ENCODE results near the gene AZIN2.

Gene AZIN2

GRCh38 chr1:33152685-33153432, 71.9 kb downstream of the AZIN2 start:
- no peak for DNase-seq (ENCODE audit: low read depth, low spot score)

DNA sequence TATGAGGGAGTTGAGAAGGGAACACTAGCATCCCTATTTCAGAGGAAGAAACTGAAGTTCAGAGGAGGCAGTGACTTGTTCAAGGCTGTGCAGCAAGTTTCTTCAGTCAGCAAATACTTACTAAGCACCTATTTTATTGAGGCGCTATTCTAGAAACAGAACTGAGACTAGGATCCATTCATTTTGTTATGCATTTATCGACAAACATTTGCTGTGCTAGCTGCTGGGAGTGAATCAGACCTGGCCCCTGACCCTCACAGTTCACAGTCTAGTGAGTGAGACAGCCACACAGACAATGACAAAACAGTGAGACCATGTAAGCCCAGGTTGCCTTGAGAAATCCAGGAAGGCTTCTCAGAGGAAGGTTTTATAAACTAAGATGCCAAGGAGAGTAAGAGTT, 72.7 kb downstream of the AZIN2 start:
- no peak for DNase-seq (ENCODE audit: low read depth, low spot score)

DNA sequence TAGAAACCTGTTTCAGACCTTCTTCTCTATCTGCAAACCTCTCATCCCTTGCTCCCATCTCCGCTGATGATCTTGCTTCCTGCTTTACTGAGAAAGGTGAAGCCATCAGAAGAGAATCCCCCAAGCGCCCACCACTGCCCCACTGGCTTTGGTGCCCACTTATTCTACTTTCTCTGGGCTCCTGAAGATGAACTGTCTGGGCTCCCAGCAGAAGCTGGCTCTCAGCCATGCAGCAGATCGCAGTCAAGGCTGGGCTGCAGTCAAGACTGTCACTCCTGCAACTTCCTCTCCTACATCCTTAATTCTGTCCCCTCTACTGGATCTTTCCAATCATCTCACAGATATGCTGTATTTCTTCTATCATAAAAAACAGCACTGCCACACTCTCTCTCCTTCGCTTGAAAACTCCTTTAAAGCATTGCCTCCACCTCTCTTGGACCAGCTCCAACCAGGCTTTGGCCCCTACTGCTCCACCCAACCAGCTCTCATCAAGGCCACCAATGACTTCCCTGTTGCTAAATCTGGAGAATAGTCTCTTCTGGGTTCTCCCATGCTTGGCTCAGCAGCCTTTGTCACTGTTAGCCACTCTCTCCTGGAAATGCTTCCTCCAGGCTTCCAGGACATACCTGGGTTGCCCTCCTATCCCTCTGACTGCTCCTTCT, 75.1 kb downstream of the AZIN2 start:
- no peak for DNase-seq (ENCODE audit: low read depth, low spot score)

- no peak for DNase-seq (ENCODE audit: low read depth, low spot score)
Measured at GRCh38 chr1:33157131-33157530, 76.2 kb downstream of the AZIN2 start.

GRCh38 chr1:33158366-33158765, 77.4 kb downstream of the AZIN2 start:
- no peak for DNase-seq (ENCODE audit: low read depth, low spot score)

GRCh38 chr1:33159577-33159976, 78.6 kb downstream of the AZIN2 start:
- no peak for DNase-seq (ENCODE audit: low read depth, low spot score)

DNA sequence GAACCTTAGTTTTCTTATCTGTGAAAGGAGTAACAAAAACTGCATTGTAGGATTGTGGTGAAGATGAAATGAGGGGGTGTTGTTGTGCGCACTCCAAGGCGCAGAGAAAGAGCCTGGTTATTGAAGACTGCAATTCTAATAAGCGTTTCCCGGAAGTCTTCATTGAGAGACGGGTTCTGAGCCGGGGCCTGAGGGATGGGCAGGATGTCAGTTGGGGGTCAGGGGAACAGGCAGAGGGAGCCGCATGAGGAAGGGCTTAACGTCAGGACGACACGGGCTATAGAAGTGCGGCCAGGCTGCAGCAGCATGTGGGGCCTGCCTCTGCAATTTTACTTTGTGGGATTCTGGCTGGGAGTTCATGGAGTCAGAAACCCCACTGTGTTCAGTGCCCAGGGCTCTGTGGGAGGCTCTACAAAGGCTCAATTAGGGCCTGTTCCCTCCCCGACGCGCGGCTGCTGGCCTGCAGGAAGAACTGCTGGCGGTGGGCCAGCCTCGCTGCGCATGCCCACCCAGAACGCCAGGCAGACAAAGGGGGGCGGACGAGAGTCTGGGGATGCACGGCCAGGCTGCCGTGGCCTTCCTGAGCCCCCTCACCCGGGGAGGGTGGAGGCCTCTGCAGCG, 80.2 kb downstream of the AZIN2 start:
- no peak for DNase-seq (ENCODE audit: low read depth, low spot score)

GRCh38 chr1:33162141-33162540, 81.2 kb downstream of the AZIN2 start:
- no peak for DNase-seq (ENCODE audit: low read depth, low spot score)

- DNase-seq (ENCODE audit: low read depth, low spot score): no peak
Measured at GRCh38 chr1:33163621-33164519, 82.9 kb downstream of the AZIN2 start.

DNA sequence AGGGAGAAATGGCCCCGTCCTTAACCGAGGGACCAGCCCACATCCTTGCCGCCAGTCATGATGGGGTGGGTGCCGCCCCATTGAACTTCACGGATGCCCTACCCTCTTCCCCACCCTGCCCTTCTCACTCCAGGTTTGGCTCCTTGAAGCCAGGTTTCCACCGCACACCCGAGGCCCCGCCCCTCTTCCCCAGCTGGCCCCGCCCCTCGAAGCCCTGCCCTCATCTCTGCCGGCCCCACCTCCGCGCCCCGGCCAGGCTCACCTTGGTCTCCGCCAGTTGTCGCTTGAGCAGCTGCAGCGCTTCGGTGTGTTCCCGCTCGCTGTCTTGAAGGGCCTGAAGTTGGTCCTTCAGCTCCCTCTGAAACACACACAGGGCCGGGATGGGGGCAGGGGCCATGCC, 84.3 kb downstream of the AZIN2 start:
- no peak for DNase-seq (ENCODE audit: low read depth, low spot score)

- no peak for DNase-seq (ENCODE audit: low read depth, low spot score)
Measured at GRCh38 chr1:33165809-33166208, 84.9 kb downstream of the AZIN2 start.

DNA sequence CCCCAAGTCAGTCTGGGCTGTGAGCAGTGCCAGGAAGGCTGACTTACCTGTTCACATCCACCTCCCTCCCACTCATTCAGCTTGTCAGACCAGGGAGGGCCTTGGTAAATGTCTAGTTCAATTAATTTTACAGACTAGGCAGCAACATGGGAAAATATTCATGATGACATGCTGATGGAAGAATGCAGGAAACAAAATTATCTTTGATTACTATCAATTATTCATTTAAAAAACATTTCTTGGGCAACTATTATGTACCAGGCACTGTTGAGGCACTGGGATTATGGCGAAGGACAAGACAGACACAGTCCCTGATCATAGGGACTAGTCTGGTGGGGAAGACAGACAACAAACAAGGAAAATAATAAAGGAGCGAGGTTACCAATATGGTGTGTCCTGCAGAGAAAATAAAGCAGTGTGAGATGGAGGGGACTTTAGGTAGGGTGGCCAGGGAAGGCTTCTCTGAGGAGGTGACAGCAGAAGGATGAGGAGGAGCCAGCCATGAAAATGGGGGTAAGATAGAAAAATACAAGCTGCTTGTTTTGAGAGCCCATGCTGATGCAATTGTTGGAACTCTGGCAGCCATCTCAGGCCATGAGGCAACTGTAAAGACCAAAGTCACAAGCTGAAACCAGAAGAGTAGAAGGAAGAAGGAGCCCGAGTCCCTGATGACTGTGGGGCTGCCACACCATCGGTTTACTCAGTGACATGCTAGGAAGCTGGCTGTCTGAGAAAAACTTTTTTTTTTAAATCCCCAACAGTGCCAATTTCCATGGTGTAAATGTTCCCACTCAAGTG, 86.9 kb downstream of the AZIN2 start:
- DNase-seq (ENCODE audit: low read depth, low spot score): no peak

DNA sequence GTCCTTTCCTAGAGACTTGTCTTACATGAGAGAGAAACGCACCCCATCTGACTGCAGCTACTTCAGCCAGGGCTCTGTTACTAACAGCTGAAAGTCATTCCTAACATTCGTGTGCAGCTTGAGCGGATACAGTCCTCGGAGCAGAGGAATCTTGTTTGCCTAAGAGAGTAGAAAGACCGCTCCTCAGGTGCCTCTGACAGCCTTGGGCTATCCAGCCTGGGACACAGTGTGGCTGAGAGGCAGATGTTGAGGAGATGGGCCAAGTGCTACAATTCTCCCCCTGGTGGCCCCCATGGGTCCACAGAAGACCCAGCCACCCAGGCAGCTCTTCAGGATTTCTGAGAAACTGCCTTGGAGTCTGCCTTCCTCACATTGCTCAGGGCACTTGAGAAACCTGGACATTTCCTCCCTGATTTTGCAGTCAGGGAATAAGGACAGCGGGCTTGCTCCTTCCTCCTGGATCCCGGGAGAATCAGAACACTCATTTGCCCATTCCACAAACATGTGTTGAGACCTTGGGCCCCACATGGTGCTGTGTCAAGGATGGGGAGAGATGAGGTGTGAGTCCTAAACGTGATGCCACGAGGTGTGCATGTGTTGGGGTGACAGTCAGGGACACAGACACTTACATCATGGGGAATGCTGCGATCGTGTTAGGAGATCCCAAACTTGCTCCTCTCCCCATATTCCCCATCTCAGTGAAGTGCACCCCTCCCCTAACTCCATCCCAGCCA, 87.8 kb downstream of the AZIN2 start:
- DNase-seq (ENCODE audit: low read depth, low spot score): no peak

- no peak for DNase-seq (ENCODE audit: low read depth, low spot score)
Measured at GRCh38 chr1:33169290-33170055, 88.5 kb downstream of the AZIN2 start.
